Measurements from ENCODE around the gene TDP2.
"Not testable (repeated sequence)": the region's sequence is repeated elsewhere in the genome, so short reads cannot be mapped to it uniquely, and the experiment has no call there.

Gene TDP2

GRCh38 chr6:24643920-24644319, 22.8 kb downstream of the TDP2 start:
- DNase-seq: no peak

- no peak for DNase-seq
These were observed 24.6 kb downstream of the TDP2 start for GRCh38 chr6:24642061-24642460.

- DNase-seq: not testable (repeated sequence)
These were observed 26.1 kb downstream of the TDP2 start for GRCh38 chr6:24640631-24641030.

- no peak for DNase-seq
These were observed 26.5 kb downstream of the TDP2 start for GRCh38 chr6:24640166-24640565.

- DNase-seq: no peak
These were observed 30.0 kb downstream of the TDP2 start for GRCh38 chr6:24636681-24637080.

- DNase-seq: no peak
These were observed 34.1 kb downstream of the TDP2 start for GRCh38 chr6:24632573-24632972.

GRCh38 chr6:24631671-24632070, 35.0 kb downstream of the TDP2 start:
- no peak for DNase-seq

- DNase-seq: no peak
These were observed 35.7 kb downstream of the TDP2 start for GRCh38 chr6:24630856-24631505.

- DNase-seq: no peak
These were observed 44.9 kb downstream of the TDP2 start for GRCh38 chr6:24621626-24622289.

- no peak for DNase-seq
These were observed 46.1 kb downstream of the TDP2 start for GRCh38 chr6:24620637-24621036.

- no peak for DNase-seq
These were observed 47.0 kb downstream of the TDP2 start for GRCh38 chr6:24619661-24620060.

GRCh38 chr6:24614648-24615047, 52.1 kb downstream of the TDP2 start:
- DNase-seq: no peak

- no peak for DNase-seq
These were observed 52.7 kb downstream of the TDP2 start for GRCh38 chr6:24614043-24614420.

GRCh38 chr6:24613361-24614042, 53.2 kb downstream of the TDP2 start:
- no peak for DNase-seq

GRCh38 chr6:24610672-24611071, 56.0 kb downstream of the TDP2 start:
- DNase-seq: no peak

- DNase-seq: no peak
These were observed 59.2 kb downstream of the TDP2 start for GRCh38 chr6:24607310-24608105.

GRCh38 chr6:24606200-24606930, 60.3 kb downstream of the TDP2 start:
- DNase-seq: no peak

GRCh38 chr6:24603241-24603640, 63.5 kb downstream of the TDP2 start:
- DNase-seq: no peak

GRCh38 chr6:24600903-24601302, 65.8 kb downstream of the TDP2 start:
- no peak for DNase-seq

Measured in NCI-H526 treated with DMSO at 0.1 percent for 48 hours (cell line).